Measurements from ENCODE around the gene MTARC2. TPM values are rescaled to one million over a fixed set of nuclear protein-coding genes. Genes with fewer than 3 reads are reported as not detected.

Gene MTARC2
- total and polyA plus RNA-seq, 2 of the 13 experiments (the other 11 are each of a cell fraction or from before 2014, with no cell fraction given): 8.5 to 10.1 TPM

DNA sequence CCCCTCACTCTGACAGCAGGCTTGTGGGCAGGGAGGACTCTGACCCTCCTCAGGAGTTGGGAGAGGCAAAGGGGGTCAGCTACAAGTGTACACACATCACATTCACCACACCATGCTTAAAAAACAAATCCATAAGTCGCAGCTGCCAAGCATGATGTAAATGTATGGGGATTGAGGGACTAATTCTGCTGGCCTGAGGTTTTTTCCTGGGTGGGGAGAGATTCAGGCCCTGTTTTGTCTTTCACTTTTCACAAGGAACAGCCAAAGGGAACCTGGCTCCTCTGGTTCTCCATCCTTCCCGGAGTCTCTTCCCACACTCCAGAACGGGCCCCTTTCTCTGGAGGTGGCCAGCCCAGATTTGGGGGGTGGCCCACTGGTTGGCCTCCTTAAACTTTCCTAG, 1.3 kb upstream of the MTARC2 start:
- DNase-seq (ENCODE audit: low spot score): no peak
- H3K79me2 ChIP-seq (ENCODE audit: insufficient read depth, low read length): peaks cover 21% of the 10 kb centered on the region
- H3K4me3 ChIP-seq (replicated peaks in 1 of 3; ENCODE audit: insufficient read depth in 1 of 3, low read depth in 2 of 3, low read length in 3 of 3): peak overlapping the region in 1 of 3 experiments; percentile 79; a peak in 1 of 6 replicates
- H3K27me3 ChIP-seq (ENCODE audit: control insufficient read depth in 1 of 2, insufficient read depth in 2 of 2, low read length in 2 of 2): peaks cover 0 to 16% of the 10 kb centered on the region in 2 experiments; a peak in 3 of 5 replicates
- ChIA-PET POLR2A (interaction anchor here (1.8 to 4.5 kb wide), 5 partner anchors 13 to 56 kb away, joined by 9 to 59 read pairs (median 32); partner anchors contain the start of gene MTARC1), CTCF (ENCODE audit: low intra/inter-chr PET ratio, low total read pairs) (no interaction called here)
- H3K36me3 ChIP-seq (replicated peaks in 1 of 2; ENCODE audit: control insufficient read depth in 1 of 2, insufficient read depth in 2 of 2, low read length in 2 of 2): no peaks in the 10 kb centered on the region
- H3K4me1 ChIP-seq (ENCODE audit: insufficient read depth, low read length): peaks cover 51% of the 10 kb centered on the region
- no TSS peak for BruUV-seq (replicated peaks)
- TF ChIP-seq ZSCAN21 (CRISPR knock-in tag; IDR thresholded peaks at IDR 0.05; ENCODE audit: borderline replicate concordance) (no peak), ZNF614 (CRISPR knock-in tag; IDR thresholded peaks at IDR 0.05; ENCODE audit: borderline replicate concordance) (no peak), HNRNPLL (IDR thresholded peaks at IDR 0.05; ENCODE audit: low read depth, low read length, poor library complexity, severe bottlenecking) (no peak), RXRB (CRISPR knock-in tag; IDR thresholded peaks at IDR 0.05; ENCODE audit: borderline replicate concordance) (no peak), ZNF354B (CRISPR knock-in tag; IDR thresholded peaks at IDR 0.05) (no peak)
- H4K20me1 ChIP-seq (ENCODE audit: insufficient read depth, low read length): no peaks in the 10 kb centered on the region
- 53% methylated on average over 3 of the region's 3 CpGs for WGBS (ENCODE audit: low lambda C conversion rate)
- in situ Hi-C loops (cut with HindIII; ENCODE audit: extremely low pct_ligation_motif_present, low pct_unique_long_range_greater_than_20kb) (no loop called here), intact Hi-C loops (cut with micrococcal nuclease; ENCODE audit: unreplicated experiment) (no loop called here)
- H3K4me2 ChIP-seq (ENCODE audit: low read depth, low read length): peak overlapping the region; percentile 95; the same call in 1 of the 2 replicates
- no peak overlapping the region for H3K27ac ChIP-seq (ENCODE audit: extremely low read length, insufficient read depth, low read length)
- no peak overlapping the region for H2AFZ ChIP-seq (ENCODE audit: low read length)
- no peak for ATAC-seq
- no peak for FAIRE-seq
- no peaks in the 10 kb centered on the region for H3K9me3 ChIP-seq (ENCODE audit: low read length)
- no peak overlapping the region for H3K9ac ChIP-seq (ENCODE audit: insufficient read depth, low read depth, low read length)

DNA sequence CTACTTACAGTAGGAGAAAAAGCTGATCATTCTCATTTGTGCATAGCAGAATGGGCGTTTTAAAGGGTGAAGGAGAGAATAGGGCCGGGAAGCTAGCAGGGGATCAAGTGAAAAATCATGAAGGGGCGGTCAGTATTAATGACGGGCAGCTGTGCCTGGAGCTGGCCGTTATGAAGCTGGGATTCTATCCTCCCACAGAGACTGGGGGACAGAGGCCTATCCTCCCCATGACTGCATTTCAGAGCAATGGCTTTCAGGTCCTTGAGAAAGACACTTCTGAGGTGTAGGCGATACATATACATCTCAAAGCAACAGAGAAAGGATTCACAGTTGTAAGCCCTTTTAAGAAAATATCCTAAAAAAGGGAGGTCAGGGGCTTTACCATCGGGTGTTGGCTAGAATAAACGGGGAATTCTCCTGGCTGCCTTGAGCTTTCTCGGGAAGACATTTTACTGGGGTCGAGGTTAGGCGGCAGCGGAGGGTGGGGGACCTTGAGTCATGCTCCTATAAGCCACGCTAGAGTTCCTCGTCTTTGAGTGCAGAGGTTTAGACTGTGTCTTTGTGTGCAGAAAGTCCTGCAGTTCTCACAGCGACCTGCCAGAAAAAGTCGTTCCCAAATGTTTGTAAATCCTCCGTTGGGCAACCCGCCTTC, 559 bp upstream of the MTARC2 start:
- DNase-seq (ENCODE audit: low spot score): no peak
- Histone ChIP-seq H3K4me1 (ENCODE audit: insufficient read depth, low read length) (peaks cover 57% of the 10 kb centered on the region), H2AFZ (ENCODE audit: low read length) (peak overlapping the region; percentile 83), H3K79me2 (ENCODE audit: insufficient read depth, low read length) (peaks cover 23% of the 10 kb centered on the region), H3K27ac (ENCODE audit: extremely low read length, insufficient read depth, low read length) (peak overlapping the region; percentile 68), H4K20me1 (ENCODE audit: insufficient read depth, low read length) (no peaks in the 10 kb centered on the region), H3K9ac (ENCODE audit: insufficient read depth, low read depth, low read length) (peak overlapping the region; percentile 76), H3K27me3 (ENCODE audit: control insufficient read depth in 1 of 2, insufficient read depth in 2 of 2, low read length in 2 of 2) (peaks cover 0 to 16% of the 10 kb centered on the region in 2 experiments; a peak in 3 of 5 replicates), H3K36me3 (replicated peaks in 1 of 2; ENCODE audit: control insufficient read depth in 1 of 2, insufficient read depth in 2 of 2, low read length in 2 of 2) (no peaks in the 10 kb centered on the region), H3K4me3 (replicated peaks in 1 of 3; ENCODE audit: insufficient read depth in 1 of 3, low read depth in 2 of 3, low read length in 3 of 3) (peak overlapping the region; percentile 65 to 87 (median 79)), H3K9me3 (ENCODE audit: low read length) (no peaks in the 10 kb centered on the region), H3K4me2 (ENCODE audit: low read depth, low read length) (peak overlapping the region; percentile 95)
- intact Hi-C loops (cut with micrococcal nuclease; ENCODE audit: unreplicated experiment) (loop anchor here (1.0 to 2.0 kb wide), 3 partner anchors 14 to 57 kb away; partner anchors contain the start of gene C1orf115), in situ Hi-C loops (cut with HindIII; ENCODE audit: extremely low pct_ligation_motif_present, low pct_unique_long_range_greater_than_20kb) (no loop called here)
- FAIRE-seq: no peak
- ChIA-PET POLR2A (interaction anchor here (0.8 to 4.5 kb wide), 12 partner anchors 10 to 62 kb away, joined by 3 to 59 read pairs (median 6); partner anchors contain the start of gene MTARC1), CTCF (ENCODE audit: low intra/inter-chr PET ratio, low total read pairs) (interaction anchor here (1.4 kb wide), 1 partner anchor 14 kb away, joined by 5 read pairs; no protein-coding TSS in a partner anchor)
- 4% methylated on average over 12 of the region's 18 CpGs for WGBS (ENCODE audit: low lambda C conversion rate)
- peak; percentile 9; the same call in 1 of the 3 replicates for ATAC-seq
- TSS peak; percentile 57 for BruUV-seq (replicated peaks)
- TF ChIP-seq ADNP (CRISPR knock-in tag; IDR thresholded peaks at IDR 0.05) (no peak), JUND (CRISPR knock-in tag; IDR thresholded peaks at IDR 0.05) (no peak), SRSF1 (optimal IDR thresholded peaks at IDR 0.05; ENCODE audit: low read depth, low read length) (peak; percentile 8), GZF1 (CRISPR knock-in tag; IDR thresholded peaks at IDR 0.05) (no peak), ZSCAN25 (CRISPR knock-in tag; IDR thresholded peaks at IDR 0.05) (no peak), ZNF124 (CRISPR knock-in tag; IDR thresholded peaks at IDR 0.05) (no peak), ZNF10 (CRISPR knock-in tag; IDR thresholded peaks at IDR 0.05; ENCODE audit: borderline replicate concordance, low read depth) (no peak), ZNF460 (CRISPR knock-in tag; IDR thresholded peaks at IDR 0.05; ENCODE audit: borderline replicate concordance) (no peak), MZF1 (CRISPR knock-in tag; IDR thresholded peaks at IDR 0.05; ENCODE audit: borderline replicate concordance) (no peak), ZNF333 (CRISPR knock-in tag; IDR thresholded peaks at IDR 0.05; ENCODE audit: borderline replicate concordance) (no peak), ZBTB42 (CRISPR knock-in tag; IDR thresholded peaks at IDR 0.05) (no peak), CEBPB (IDR thresholded peaks at IDR 0.05; ENCODE audit: borderline replicate concordance, low read depth, low read length) (peak; percentile 41; the same call in 1 of the 2 replicates), MLLT10 (CRISPR knock-in tag; IDR thresholded peaks at IDR 0.05) (no peak)
- TF ChIP-seq, protein P1, sequence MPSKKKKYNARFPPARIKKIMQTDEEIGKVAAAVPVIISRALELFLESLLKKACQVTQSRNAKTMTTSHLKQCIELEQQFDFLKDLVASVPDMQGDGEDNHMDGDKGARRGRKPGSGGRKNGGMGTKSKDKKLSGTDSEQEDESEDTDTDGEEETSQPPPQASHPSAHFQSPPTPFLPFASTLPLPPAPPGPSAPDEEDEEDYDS (CRISPR knock-in tag; IDR thresholded peaks at IDR 0.05): no peak

All from HepG2 (cell line).